Measurements from ENCODE around the gene LRP1B.

GRCh38 chr2:141911485-141912066, 219.2 kb downstream of the LRP1B start:
- TF ChIP-seq CTCF (IDR thresholded peaks at IDR 0.05; ENCODE audit: low read depth, low read length, poor library complexity, severe bottlenecking) (peak; percentile 66), EZH2phosphoT487 (IDR thresholded peaks at IDR 0.05; ENCODE audit: borderline replicate concordance, low read length) (no peak)
